Stimulated activated CD4-positive, alpha-beta T cell treated with anti-CD3 and anti-CD28 coated beads, Interleukin-2, amount 100 ng/mL, for 4 hours (primary cell): Measurements from ENCODE around the gene ZNG1A.
"Not testable (repeated sequence)": the region's sequence is repeated elsewhere in the genome, so short reads cannot be mapped to it uniquely, and the experiment has no call there.

Experiments
- DNase-seq: peaks from one replicate; pipeline ENCODE4 v3.0.0-alpha.2; 2020; ENCODE audit warnings: low read depth

ZNG1A gene

GRCh38 chr9:178970-179383 lies at the start of gene ZNG1A:
Gene ZNG1A (minus strand): TSS chr9:179056. CDS start chr9:178969, 87 bp downstream.
- peak; percentile 78 for DNase-seq

- DNase-seq: no peak
Observed at GRCh38 chr9:227860-228259, 49.0 kb upstream of the ZNG1A start.

GRCh38 chr9:224582-225520 lies 46.0 kb upstream of the ZNG1A start:
- no peak for DNase-seq

GRCh38 chr9:224026-224425 lies 45.2 kb upstream of the ZNG1A start:
- DNase-seq: no peak

GRCh38 chr9:223152-223551 lies 44.3 kb upstream of the ZNG1A start:
- no peak for DNase-seq

GRCh38 chr9:221989-222776 lies 43.3 kb upstream of the ZNG1A start:
- DNase-seq: no peak

- DNase-seq: no peak
Observed at GRCh38 chr9:219670-220365, 41.0 kb upstream of the ZNG1A start.

- not testable (repeated sequence) for DNase-seq
Observed at GRCh38 chr9:219036-219435, 40.2 kb upstream of the ZNG1A start.

- DNase-seq: no peak
Observed at GRCh38 chr9:217950-218349, 39.1 kb upstream of the ZNG1A start.

- DNase-seq: no peak
Observed at GRCh38 chr9:216866-217265, 38.0 kb upstream of the ZNG1A start.

GRCh38 chr9:215631-216155 lies 36.8 kb upstream of the ZNG1A start:
- DNase-seq: no peak

- peak; percentile 21 for DNase-seq
Observed at GRCh38 chr9:214648-215493, 36.0 kb upstream of the ZNG1A start, which contains the start of gene DOCK8. Gene DOCK8 (plus strand): TSS chr9:214865. CDS start chr9:214977, 112 bp downstream.

GRCh38 chr9:214351-214647 lies 35.4 kb upstream of the ZNG1A start:
- no peak for DNase-seq

- not testable (repeated sequence) for DNase-seq
Observed at GRCh38 chr9:213901-214300, 35.0 kb upstream of the ZNG1A start.

GRCh38 chr9:212297-212696 lies 33.4 kb upstream of the ZNG1A start:
- no peak for DNase-seq

- no peak for DNase-seq
Observed at GRCh38 chr9:211557-211956, 32.7 kb upstream of the ZNG1A start.

- no peak for DNase-seq
Observed at GRCh38 chr9:211036-211435, 32.2 kb upstream of the ZNG1A start.

GRCh38 chr9:209143-209758 lies 30.4 kb upstream of the ZNG1A start:
- DNase-seq: no peak

GRCh38 chr9:206481-206880 lies 27.6 kb upstream of the ZNG1A start:
- DNase-seq: no peak

- DNase-seq: not testable (repeated sequence)
Observed at GRCh38 chr9:199601-200000, 20.7 kb upstream of the ZNG1A start.
